HCT116 (cell line): ENCODE results near the gene KIAA0930. TPM values are rescaled to one million over a fixed set of nuclear protein-coding genes. Genes with fewer than 3 reads are reported as not detected.

Experiments
- ATAC-seq: fragments of 200-7000 bp; cut with Tn5 transposase; 2 replicates; pipeline ENCODE4 v1.9.1; 2020; ENCODE audit warnings: mild to moderate bottlenecking, moderate library complexity
- BruUV-seq: library from RNA; stranded (reverse); fragments of 400-500 nt; replicated peaks from 2 replicates; lab custom pipeline; 2021; lab: Mats Ljungman, UMichigan
- CTCF ChIA-PET: fragments of 300-600 bp; sonication (Branson Sonifier 250); formaldehyde crosslinking; loops from one replicate; lab custom pipeline; 2021; ENCODE audit warnings: antibody characterized with exemption; lab: Charles Lee
- POLR2A ChIA-PET: fragments of 300-600, 350-600 bp; sonication (Branson Sonifier 250); formaldehyde crosslinking; loops from one replicate; lab custom pipeline; 2021; ENCODE audit warnings: antibody characterized with exemption; lab: Charles Lee
- RAD21 ChIA-PET, 2 experiments: fragments of 300-600 bp; sonication (Branson Sonifier 250); formaldehyde crosslinking; loops; one replicate each; lab custom pipeline; 2023; ENCODE audit warnings: low total read pairs in 2 of 2; ENCODE audit not compliant: uncharacterized antibody in 2 of 2, unreplicated experiment in 2 of 2, low non-redundant PET in 1 of 2; lab: Charles Lee
- DNase-seq: peaks from one replicate; pipeline ENCODE4 v3.0.0-alpha.2; 2010; ENCODE audit warnings: low read depth, low spot score
- H2AFZ ChIP-seq: fragments of 200-600 bp; shearing (Covaris generic), sonication (generic); 2 replicates; pipeline ENCODE4 v1.6.1; 2017; ENCODE audit warnings: low read depth, mixed run types, mixed read lengths, antibody characterized with exemption, low read length; ENCODE audit not compliant: poor library complexity, severe bottlenecking
- H3K27ac ChIP-seq: 2 replicates; pipeline ENCODE4 v1.5.1; 2012; ENCODE audit warnings: low read depth, low read length
- H3K27me3 ChIP-seq: fragments of 200-600 bp; sonication (generic); 2 replicates; pipeline ENCODE4 v1.6.1; 2016; ENCODE audit warnings: mixed run types, low read length, mixed read lengths; ENCODE audit not compliant: insufficient read depth
- H3K36me3 ChIP-seq, 2 experiments: fragments of 200-500 bp in 1 of 2; fragments of 200-600 bp in 1 of 2; sonication (Bioruptor generic) in 1 of 2; sonication (generic) in 1 of 2; 2 replicates each; pipeline versions ENCODE4 v1.5.1 to v1.6.1; 2014 to 2016; ENCODE audit warnings: low read length in 2 of 2, inconsistent platforms in 1 of 2, mixed read lengths in 1 of 2, mixed run types in 1 of 2; ENCODE audit not compliant: insufficient read depth in 2 of 2, control insufficient read depth in 1 of 2
- H3K4me1 ChIP-seq, 2 experiments: fragments of 200-600 bp in 1 of 2; sonication (generic) in 1 of 2; 2 replicates each; pipeline versions ENCODE4 v1.5.1 to v1.6.1; 2012 to 2017; ENCODE audit warnings: low read length in 2 of 2, inconsistent platforms in 1 of 2, mild to moderate bottlenecking in 1 of 2, mixed read lengths in 1 of 2, mixed run types in 1 of 2, moderate library complexity in 1 of 2; ENCODE audit not compliant: insufficient read depth in 2 of 2, control insufficient read depth in 1 of 2
- H3K4me2 ChIP-seq: fragments of 200-600 bp; sonication (generic); 2 replicates; pipeline ENCODE4 v1.6.1; 2017; ENCODE audit warnings: mixed run types, low read length, mixed read lengths
- H3K4me3 ChIP-seq, 2 experiments: fragments of 200-600 bp in 1 of 2; sonication (generic) in 1 of 2; replicated peaks in 1 of 2; 2 replicates each; pipeline ENCODE4 v1.5.1; 2011 to 2016; ENCODE audit warnings: low read length in 2 of 2, control low read depth in 1 of 2, low read depth in 1 of 2, mild to moderate bottlenecking in 1 of 2, mixed read lengths in 1 of 2, mixed run types in 1 of 2
- H3K79me2 ChIP-seq: fragments of 200-600 bp; sonication (generic); 2 replicates; pipeline ENCODE4 v1.6.1; 2017; ENCODE audit warnings: mild to moderate bottlenecking, mixed run types, low read length, moderate library complexity, mixed read lengths; ENCODE audit not compliant: insufficient read depth
- H3K9ac ChIP-seq: fragments of 200-600 bp; sonication (generic); 2 replicates; pipeline ENCODE4 v1.6.1; 2016; ENCODE audit warnings: low read length, mixed read lengths
- H3K9me2 ChIP-seq: fragments of 200-600 bp; sonication (generic), shearing (Covaris generic); 2 replicates; pipeline ENCODE4 v1.6.1; 2017; ENCODE audit warnings: mixed run types, mild to moderate bottlenecking, moderate library complexity; ENCODE audit not compliant: insufficient read depth
- H3K9me3 ChIP-seq, 2 experiments: fragments of 200-500 bp in 1 of 2; fragments of 200-600 bp in 1 of 2; sonication (Bioruptor generic) in 1 of 2; sonication (generic) in 1 of 2; 2 replicates each; pipeline ENCODE4 v1.6.1; 2014 to 2017; ENCODE audit warnings: low read length in 2 of 2, mixed read lengths in 2 of 2, inconsistent platforms in 1 of 2, low read depth in 1 of 2, mild to moderate bottlenecking in 1 of 2, mixed run types in 1 of 2, moderate library complexity in 1 of 2; ENCODE audit not compliant: control insufficient read depth in 1 of 2, insufficient read depth in 1 of 2
- H4K20me1 ChIP-seq: fragments of 200-600 bp; sonication (generic), shearing (Covaris generic); 2 replicates; pipeline ENCODE4 v1.6.1; 2017; ENCODE audit warnings: mixed run types, mild to moderate bottlenecking, moderate library complexity; ENCODE audit not compliant: insufficient read depth
- ELF1 ChIP-seq: IDR thresholded peaks from 2 replicates; pipeline ENCODE4 v1.6.1; 2012; ENCODE audit warnings: low read depth, borderline replicate concordance
- EZH2phosphoT487 ChIP-seq: fragments of 200-600 bp; IDR thresholded peaks from 2 replicates; pipeline ENCODE4 v1.6.1; 2018; ENCODE audit warnings: antibody characterized with exemption, borderline replicate concordance
- FOSL1 ChIP-seq: IDR thresholded peaks from 2 replicates; pipeline ENCODE4 v1.6.1; 2012; ENCODE audit warnings: low read depth
- RAD21 ChIP-seq: IDR thresholded peaks from 2 replicates; pipeline ENCODE4 v1.6.1; 2012; ENCODE audit warnings: low read depth, mild to moderate bottlenecking
- SP1 ChIP-seq: IDR thresholded peaks from 2 replicates; pipeline ENCODE4 v1.6.1; 2012; ENCODE audit warnings: low read depth
- SRF ChIP-seq: IDR thresholded peaks from 2 replicates; pipeline ENCODE4 v1.6.1; 2012; ENCODE audit warnings: low read depth
- TCF7L2 ChIP-seq: IDR thresholded peaks from 2 replicates; pipeline ENCODE4 v1.7.0; 2011; ENCODE audit warnings: borderline replicate concordance, inconsistent platforms; ENCODE audit not compliant: insufficient read depth, insufficient read length; ENCODE audit errors: extremely low read depth
- YY1 ChIP-seq: IDR thresholded peaks from 2 replicates; pipeline ENCODE4 v1.6.1; 2011; ENCODE audit warnings: low read length, low read depth, moderate library complexity, mild to moderate bottlenecking; ENCODE audit not compliant: insufficient replicate concordance; ENCODE audit errors: extremely low read depth
- ZFX ChIP-seq: fragments of 450-650 bp; IDR thresholded peaks from 2 replicates; pipeline ENCODE4 v1.6.1; 2017
- ZNF274 ChIP-seq: fragments of 200-500 bp; sonication (Bioruptor generic); IDR thresholded peaks from 2 replicates; pipeline ENCODE4 v1.6.1; 2014; ENCODE audit warnings: mild to moderate bottlenecking, low read depth, low read length, inconsistent platforms
- intact Hi-C: fragments of 100-400 bp; cut with micrococcal nuclease; formaldehyde crosslinking; loops from 2 replicates; pipeline ENCODE4 v1.10.0; 2022
- total RNA-seq: library from RNA; stranded (reverse); gene quantifications from one replicate; pipeline ENCODE4 v1.2.1, GENCODE V29; 2021; ENCODE audit not compliant: unreplicated experiment
- TF ChIP-seq, protein P1 (sequence below): IDR thresholded peaks from 2 replicates; pipeline ENCODE4 v1.6.1; 2012
- TF ChIP-seq, protein P2 (sequence below): IDR thresholded peaks from 2 replicates; pipeline ENCODE4 v1.6.1; 2011; ENCODE audit warnings: mild to moderate bottlenecking, low read length, moderate library complexity; ENCODE audit not compliant: insufficient replicate concordance; ENCODE audit errors: extremely low read depth
- TF ChIP-seq, protein P3 (sequence below): IDR thresholded peaks from 2 replicates; pipeline ENCODE4 v1.6.1; 2012; ENCODE audit warnings: low read depth

The KIAA0930 gene
- total RNA-seq, 1 experiment from 2014 or later = 60.9 TPM

DNA sequence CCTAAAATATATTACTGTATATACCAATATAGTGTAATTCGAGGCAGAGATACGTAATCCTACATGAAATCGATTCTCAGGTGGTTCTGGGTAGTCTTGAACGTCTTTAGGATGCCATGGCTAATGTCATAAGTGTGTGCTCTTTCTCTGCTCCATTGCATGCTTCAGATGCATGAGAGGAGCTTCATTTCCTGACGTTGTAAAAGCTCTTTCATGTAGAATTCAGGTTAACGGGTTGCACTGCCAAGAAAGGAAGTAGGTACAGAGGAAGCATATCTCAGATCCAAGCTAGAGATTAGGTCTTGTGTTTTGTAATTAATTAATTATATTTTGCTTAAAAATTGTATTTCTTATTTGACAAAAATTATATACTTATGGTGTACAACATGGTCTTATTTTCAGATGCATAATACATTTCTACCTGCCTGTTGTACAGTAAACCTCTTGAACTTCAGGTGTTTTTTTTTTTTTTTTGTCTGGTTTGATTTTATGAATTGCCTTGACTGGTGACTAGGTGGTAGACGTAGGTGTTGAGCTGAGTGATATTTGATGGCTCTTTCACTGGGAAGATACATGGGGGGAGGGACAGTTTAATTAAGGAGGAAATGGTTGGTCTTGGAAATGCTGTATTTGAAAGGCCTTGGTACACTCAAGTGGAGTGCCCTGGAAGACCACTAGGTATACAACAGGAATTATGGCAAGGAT lies 67.7 kb downstream of the KIAA0930 start:
- RAD21 ChIA-PET = no interaction called here
- peaks cover 68 to 69% of the 10 kb centered on the region in 2 experiments for H3K36me3 ChIP-seq
- H3K9me3 ChIP-seq = no peaks in the 10 kb centered on the region
- no peak overlapping the region for H3K4me3 ChIP-seq
- DNase-seq = no peak
- no peaks in the 10 kb centered on the region for H3K27me3 ChIP-seq
- intact Hi-C loops = no loop called here
- CTCF ChIA-PET = interaction anchor here (0.7 kb wide), 1 partner anchor 559 kb away, joined by 3 read pairs; no protein-coding TSS in a partner anchor
- peaks cover 99% of the 10 kb centered on the region for H3K79me2 ChIP-seq
- POLR2A ChIA-PET = interaction anchor here (2.7 kb wide), 1 partner anchor 9 kb away, joined by 7 read pairs; the partner anchor contains the start of gene NUP50
- no peak overlapping the region for H2AFZ ChIP-seq
- no peak overlapping the region for H3K9ac ChIP-seq
- no peak overlapping the region for H3K27ac ChIP-seq
- TF ChIP-seq, protein P1, sequence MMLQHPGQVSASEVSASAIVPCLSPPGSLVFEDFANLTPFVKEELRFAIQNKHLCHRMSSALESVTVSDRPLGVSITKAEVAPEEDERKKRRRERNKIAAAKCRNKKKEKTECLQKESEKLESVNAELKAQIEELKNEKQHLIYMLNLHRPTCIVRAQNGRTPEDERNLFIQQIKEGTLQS = no peak
- no peak for TF ChIP-seq ZFX
- TF ChIP-seq YY1 = no peak
- no peak for TF ChIP-seq TCF7L2
- TF ChIP-seq FOSL1 = no peak
- no peak for TF ChIP-seq EZH2phosphoT487
- TF ChIP-seq ELF1 = no peak
- TF ChIP-seq SP1 = no peak
- TF ChIP-seq RAD21 = no peak
- H3K4me1 ChIP-seq = no peaks in the 10 kb centered on the region
- no TSS peak for BruUV-seq
- H3K4me2 ChIP-seq = no peak overlapping the region
- no peaks in the 10 kb centered on the region for H3K9me2 ChIP-seq
- no peak for ATAC-seq
- peaks cover 14% of the 10 kb centered on the region; the same call in 1 of the 2 replicates for H4K20me1 ChIP-seq

DNA sequence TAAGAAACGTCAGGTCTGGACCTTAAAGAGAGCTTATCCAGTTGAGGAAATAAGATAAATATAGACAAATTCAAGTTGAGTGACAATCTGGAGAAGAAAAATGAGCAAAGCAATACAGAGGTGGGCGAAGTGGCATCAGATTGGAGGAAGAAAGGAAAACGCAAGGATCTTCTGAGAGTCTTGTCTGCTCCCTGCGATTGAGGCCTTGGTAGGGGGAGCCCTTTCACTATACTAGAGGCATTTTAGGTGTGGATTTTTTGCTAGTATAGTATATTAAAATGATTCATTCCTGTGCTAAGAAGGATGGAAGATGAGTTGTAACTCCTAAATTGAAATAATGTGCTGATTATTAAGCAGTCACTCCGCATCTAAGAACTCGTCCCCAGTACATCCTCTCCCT lies 68.9 kb downstream of the KIAA0930 start:
- no peaks in the 10 kb centered on the region for H3K9me2 ChIP-seq
- no peaks in the 10 kb centered on the region for H3K4me1 ChIP-seq
- no peaks in the 10 kb centered on the region for H3K9me3 ChIP-seq
- no TSS peak for BruUV-seq
- intact Hi-C loops = no loop called here
- no peak overlapping the region for H3K27ac ChIP-seq
- ChIA-PET POLR2A (interaction anchor here (2.7 kb wide), 1 partner anchor 8 kb away, joined by 7 read pairs; the partner anchor contains the start of gene NUP50), RAD21 (no interaction called here), CTCF (no interaction called here)
- H3K79me2 ChIP-seq = peaks cover 100% of the 10 kb centered on the region
- DNase-seq (no peak), ATAC-seq (no peak)
- no peak overlapping the region for H3K4me2 ChIP-seq
- no peak overlapping the region for H2AFZ ChIP-seq
- no peak overlapping the region for H3K9ac ChIP-seq
- H3K27me3 ChIP-seq = no peaks in the 10 kb centered on the region
- peaks cover 67 to 69% of the 10 kb centered on the region in 2 experiments for H3K36me3 ChIP-seq
- H4K20me1 ChIP-seq = peaks cover 14% of the 10 kb centered on the region; the same call in 1 of the 2 replicates
- no peak overlapping the region for H3K4me3 ChIP-seq
- TF ChIP-seq, protein P2, sequence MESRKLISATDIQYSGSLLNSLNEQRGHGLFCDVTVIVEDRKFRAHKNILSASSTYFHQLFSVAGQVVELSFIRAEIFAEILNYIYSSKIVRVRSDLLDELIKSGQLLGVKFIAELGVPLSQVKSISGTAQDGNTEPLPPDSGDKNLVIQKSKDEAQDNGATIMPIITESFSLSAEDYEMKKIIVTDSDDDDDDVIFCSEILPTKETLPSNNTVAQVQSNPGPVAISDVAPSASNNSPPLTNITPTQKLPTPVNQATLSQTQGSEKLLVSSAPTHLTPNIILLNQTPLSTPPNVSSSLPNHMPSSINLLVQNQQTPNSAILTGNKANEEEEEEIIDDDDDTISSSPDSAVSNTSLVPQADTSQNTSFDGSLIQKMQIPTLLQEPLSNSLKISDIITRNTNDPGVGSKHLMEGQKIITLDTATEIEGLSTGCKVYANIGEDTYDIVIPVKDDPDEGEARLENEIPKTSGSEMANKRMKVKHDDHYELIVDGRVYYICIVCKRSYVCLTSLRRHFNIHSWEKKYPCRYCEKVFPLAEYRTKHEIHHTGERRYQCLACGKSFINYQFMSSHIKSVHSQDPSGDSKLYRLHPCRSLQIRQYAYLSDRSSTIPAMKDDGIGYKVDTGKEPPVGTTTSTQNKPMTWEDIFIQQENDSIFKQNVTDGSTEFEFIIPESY = no peak
- TF ChIP-seq ZNF274 = no peak
- TF ChIP-seq, protein P3, sequence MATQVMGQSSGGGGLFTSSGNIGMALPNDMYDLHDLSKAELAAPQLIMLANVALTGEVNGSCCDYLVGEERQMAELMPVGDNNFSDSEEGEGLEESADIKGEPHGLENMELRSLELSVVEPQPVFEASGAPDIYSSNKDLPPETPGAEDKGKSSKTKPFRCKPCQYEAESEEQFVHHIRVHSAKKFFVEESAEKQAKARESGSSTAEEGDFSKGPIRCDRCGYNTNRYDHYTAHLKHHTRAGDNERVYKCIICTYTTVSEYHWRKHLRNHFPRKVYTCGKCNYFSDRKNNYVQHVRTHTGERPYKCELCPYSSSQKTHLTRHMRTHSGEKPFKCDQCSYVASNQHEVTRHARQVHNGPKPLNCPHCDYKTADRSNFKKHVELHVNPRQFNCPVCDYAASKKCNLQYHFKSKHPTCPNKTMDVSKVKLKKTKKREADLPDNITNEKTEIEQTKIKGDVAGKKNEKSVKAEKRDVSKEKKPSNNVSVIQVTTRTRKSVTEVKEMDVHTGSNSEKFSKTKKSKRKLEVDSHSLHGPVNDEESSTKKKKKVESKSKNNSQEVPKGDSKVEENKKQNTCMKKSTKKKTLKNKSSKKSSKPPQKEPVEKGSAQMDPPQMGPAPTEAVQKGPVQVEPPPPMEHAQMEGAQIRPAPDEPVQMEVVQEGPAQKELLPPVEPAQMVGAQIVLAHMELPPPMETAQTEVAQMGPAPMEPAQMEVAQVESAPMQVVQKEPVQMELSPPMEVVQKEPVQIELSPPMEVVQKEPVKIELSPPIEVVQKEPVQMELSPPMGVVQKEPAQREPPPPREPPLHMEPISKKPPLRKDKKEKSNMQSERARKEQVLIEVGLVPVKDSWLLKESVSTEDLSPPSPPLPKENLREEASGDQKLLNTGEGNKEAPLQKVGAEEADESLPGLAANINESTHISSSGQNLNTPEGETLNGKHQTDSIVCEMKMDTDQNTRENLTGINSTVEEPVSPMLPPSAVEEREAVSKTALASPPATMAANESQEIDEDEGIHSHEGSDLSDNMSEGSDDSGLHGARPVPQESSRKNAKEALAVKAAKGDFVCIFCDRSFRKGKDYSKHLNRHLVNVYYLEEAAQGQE = no peak
- TF ChIP-seq, protein P1 = no peak
- no peak for TF ChIP-seq SRF
